Posterior cingulate gyrus (tissue), 11 donors: Measurements from ENCODE around the gene TBPL2.
"Not testable (repeated sequence)": the region's sequence is repeated elsewhere in the genome, so short reads cannot be mapped to it uniquely, and the experiment has no call there.

ENCODE experiments used
- DNase-seq, 10 donors: peaks; one replicate each; pipeline versions ENCODE4 v3.0.0 to v3.0.0-alpha.2; 2020 to 2021; ENCODE audit warnings: mixed read lengths in 3 of 10
- intact Hi-C: fragments of 100-400 bp; cut with DNase I; formaldehyde crosslinking; loops from one replicate; pipeline ENCODE4 v1.15.1; 2023

Gene TBPL2

DNA sequence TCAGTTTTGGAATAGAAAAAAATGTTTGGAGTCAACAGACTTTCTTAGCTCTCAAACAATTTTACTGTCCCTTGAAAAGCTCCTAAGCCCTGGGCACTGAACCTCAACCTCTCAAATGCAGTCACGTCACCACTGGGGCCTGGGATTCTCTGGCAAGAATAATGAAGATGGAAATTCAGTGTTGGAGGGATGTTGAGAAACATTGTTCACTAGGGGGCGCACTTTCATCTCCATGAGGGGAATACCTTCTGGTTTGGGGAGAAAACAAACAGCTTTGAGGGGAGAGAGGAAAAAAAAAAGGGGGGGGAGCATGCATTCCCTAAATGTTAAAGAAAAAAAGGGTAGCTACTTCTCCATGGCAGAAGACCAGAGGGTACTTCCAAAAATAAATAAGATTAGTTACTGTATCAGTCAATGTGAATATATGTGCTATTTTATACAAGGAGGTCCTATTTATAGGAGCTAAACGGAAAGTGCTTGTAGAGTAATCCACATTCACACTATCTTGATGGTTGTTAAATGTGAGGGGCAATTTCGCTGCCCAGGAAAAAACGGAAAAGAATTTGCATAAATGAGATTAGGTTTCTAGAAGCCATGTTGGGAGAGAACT, 5.8 kb upstream of the TBPL2 start:
- intact Hi-C loops = no loop called here
- peak in 5 of 10 donors; percentile 15 to 59 (median 39) for DNase-seq

DNA sequence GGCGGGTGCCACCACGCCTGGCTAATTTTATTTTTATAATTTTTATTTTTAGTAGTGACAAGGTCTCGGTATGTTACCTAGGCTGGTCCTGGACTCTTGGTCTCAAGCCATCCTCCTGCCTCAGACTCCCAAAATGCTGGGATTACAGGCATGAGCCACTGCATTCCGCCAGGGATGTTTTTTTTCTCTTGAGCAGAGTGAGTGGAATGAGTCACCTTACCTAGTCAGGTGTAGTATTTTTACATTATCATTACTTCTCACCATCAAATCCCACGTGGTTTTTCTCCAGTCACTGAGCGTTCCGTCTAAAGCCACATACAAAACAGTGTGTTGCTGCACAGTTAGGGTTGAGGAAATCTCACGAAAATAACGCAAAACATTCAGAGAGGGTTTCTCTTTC, 870 bp upstream of the TBPL2 start:
- DNase-seq = no peak
- intact Hi-C loops = no loop called here

DNA sequence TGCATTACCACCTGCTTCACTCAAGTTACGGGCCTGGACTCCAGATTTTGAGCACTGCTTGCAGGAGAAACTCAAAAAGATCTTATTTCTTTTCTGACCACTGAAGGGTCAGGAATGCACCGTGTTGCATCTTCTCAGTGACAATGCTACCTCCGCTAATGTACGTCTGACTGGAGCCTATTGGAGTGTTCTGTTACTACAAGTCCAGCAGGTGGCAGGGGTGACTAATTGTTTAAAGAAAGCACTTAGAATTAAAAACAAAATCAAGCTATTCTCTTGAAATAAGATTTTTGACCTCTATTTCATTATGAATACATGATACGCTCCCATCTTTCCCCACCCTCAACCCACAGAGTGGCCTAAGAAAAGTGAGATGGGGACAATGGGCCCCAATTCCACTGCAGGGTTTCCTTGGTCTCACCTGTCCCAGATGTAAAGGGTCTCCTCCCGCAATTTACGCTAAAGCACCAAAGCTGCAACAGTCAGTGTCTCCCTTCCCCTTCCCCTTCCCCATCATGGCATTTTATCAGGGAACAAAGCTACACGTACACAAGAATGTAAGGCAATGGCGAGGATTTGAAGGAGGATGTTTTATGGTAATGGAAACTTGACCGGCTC, 2.2 kb downstream of the TBPL2 start:
- intact Hi-C loops = loop anchor here (5.0 kb wide), 1 partner anchor 1049 kb away; no protein-coding TSS in a partner anchor
- DNase-seq = no peak

DNA sequence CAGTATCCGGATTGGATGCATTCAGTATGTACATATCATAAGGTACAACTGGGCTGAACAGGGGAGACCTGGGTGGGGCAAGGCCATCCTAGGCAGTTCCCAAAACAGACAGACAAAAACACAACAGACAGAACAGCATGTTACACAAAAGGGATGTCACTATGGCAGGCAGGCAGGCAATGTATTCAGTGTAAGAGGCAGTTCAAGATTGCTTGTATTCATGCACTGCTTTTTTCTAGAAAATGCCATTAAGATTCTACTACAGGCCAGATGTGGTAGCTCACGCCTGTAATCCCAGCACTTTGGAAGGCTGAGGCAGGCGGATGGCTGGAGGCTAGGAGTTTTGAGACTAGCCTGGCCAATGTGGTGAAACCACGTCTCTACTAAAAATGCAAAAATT, 3.5 kb downstream of the TBPL2 start:
- DNase-seq = no peak
- intact Hi-C loops = loop anchor here (5.0 kb wide), 1 partner anchor 1050 kb away; no protein-coding TSS in a partner anchor

DNA sequence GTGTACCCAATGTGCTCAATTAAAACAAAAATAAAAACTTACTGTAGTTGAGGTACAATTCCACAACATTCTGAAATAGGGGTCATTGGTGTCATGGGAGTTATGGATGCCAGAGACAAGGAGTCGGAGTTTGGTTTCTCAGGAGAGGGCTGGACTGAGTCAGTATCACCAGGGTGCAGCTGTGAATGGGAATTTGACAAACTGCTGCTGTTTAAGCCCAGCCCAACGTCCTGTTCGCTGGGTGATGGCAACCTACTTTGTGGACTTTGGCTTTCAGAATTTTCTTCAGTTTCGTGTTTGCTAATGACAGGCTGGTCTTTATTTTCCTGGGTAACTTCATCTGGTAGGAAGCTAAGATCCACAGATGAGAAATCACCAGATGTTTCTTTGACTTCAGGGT, 3.9 kb downstream of the TBPL2 start:
- intact Hi-C loops = loop anchor here (5.0 kb wide), 1 partner anchor 1051 kb away; no protein-coding TSS in a partner anchor
- DNase-seq = no peak

DNA sequence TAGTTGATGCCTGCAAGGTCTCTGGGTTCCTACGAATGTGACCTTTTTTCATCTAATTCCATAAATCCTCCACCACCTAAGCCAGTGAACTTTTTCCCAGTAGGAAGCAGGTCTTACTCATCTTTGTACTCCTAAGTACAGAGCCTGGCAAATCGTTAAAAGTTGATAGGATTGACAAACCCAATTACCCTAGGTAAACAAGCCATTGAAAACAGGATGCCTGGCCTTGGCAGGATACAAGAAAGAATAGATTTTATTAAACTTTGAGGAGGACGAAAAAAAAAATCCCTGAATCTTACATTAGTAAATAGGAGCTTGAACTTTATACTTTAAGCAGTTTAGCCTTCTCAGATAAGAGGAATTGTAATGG, 5.6 kb downstream of the TBPL2 start:
- intact Hi-C loops = loop anchor here (5.0 kb wide), 1 partner anchor 1053 kb away; no protein-coding TSS in a partner anchor

DNA sequence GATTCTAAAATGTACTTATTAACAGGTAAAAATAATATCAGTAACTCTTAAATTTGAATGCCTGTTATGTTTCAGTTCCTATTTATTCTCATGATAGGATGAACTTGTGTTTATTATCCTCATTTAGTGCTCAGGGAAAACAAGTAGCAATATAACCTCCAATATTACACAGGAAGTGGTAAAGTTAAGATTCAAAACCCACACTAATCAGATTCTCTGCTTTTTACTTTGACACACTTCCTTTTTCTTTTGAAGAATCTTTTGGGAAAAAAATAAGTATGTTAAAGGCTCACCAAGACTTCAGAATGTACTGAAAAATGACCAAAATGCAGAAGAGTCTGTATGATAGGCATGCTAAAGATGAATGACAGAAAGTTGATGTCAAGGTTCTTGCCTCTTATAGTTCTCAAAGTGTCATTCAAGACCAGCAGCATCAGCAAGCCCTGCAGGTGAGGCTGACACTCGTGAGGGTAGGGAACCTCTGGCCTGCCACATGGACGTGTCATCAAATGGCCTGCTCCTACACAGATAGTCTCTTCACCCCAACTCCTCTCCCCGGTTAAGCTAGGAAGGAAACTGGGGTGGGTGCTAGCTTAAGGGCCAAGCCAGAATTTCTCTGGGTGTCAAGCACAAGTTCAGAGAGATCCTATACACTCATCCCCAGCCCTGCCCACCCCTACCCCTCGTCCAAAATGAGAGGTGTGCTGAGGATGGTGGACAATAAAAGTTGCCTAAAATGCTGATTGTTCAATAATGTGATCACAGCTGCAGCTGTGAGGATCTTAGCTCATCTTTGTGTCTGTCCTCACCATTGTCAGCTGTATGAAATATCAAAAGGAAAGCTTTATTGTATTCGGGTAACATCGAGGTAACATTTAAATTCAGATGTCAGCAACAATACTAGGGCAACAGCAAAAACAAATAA, 6.3 kb downstream of the TBPL2 start:
- intact Hi-C loops = no loop called here
- DNase-seq = no peak

More for the DNA sequence above, 5.6 kb downstream of the TBPL2 start:
- DNase-seq = no peak

DNA sequence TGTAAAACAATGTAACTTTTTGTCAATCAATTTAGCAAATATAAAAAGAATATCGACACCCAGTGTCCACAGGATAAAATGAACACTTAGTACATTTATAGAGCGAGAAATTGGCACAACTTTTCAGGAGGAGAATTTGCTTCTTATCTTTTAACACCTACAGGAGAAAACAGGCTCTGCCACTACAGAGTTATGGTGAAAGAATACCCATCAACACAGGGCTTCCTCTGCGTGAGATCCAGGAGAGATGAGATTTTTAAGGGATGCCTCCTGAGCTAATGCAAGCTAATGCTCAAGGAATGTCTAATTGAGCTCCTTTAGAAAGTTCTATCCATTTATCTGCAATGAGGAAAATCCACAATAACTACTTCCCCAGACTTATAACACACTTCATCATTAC, 7.8 kb downstream of the TBPL2 start:
- DNase-seq = no peak
- intact Hi-C loops = no loop called here

DNA sequence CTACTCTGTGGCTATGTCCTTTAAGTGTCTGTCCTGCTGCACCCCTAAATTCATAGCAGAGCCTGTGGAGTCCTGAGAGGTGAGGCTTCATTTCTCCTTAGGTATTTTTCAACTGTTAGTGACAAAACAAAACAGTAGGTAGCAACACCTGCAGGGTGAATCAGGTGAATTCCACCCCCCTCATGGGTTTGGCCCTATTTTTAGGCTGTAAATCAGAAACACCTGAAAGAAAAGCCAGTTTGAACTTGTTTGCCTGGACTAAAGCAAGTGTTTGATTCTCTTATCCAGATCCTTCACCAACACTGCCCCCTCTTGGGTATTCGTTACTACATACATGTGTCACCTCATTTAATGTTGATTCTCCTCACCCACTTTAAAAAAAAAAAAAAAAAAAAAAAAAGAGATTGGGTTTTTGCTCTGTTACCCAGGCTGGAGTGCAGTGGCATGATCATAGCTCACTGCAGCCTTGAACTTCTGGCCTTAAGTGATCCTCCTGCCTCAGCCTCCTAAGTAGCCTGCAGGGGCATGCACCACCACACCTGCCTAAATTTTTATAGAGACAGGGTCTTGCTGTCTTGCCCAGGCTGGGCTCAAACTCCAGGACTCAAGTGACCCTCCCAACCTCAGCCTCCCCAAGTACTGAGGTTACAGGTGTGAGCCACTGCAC, 10.3 kb downstream of the TBPL2 start:
- intact Hi-C loops = no loop called here
- DNase-seq = no peak

DNA sequence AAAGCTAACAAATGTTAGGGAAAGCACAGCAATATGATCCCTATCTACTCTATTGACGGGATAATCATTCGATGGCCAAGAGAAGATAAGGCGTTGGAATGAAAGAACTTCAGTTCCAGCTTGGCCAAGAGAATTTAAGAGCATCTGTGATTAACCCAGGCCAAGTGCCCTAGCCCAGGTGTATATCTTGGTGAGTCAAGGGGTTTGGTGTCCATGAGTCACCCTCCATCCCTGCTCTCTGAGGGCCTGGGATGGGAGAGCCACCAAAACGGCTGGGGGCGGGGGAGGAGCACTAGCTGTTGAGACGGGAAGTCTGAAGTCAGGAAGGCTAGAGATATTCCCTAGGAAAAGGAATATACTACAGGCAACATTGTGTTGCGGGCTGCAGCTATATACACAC, 13.0 kb downstream of the TBPL2 start:
- intact Hi-C loops = no loop called here
- DNase-seq = peak in 1 of 10 donors; percentile 46

DNA sequence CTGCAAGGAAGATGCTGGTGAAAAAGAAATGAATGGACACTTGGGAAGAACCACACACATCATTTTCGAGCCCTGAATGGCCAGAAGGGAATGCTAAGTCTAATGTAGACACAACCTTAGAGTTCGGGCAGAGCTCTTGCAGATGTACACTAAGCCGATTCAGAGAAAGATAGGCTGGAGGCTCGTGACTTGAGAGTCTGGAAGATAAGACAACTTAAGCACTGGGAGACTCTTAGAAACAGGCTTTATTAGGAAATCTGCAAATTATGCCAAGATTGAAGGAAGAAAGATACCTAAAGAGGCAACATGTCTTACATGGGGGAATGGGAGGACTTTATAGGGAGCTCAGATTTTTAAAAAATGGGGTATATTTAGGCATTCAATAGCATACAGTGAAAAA, 13.5 kb downstream of the TBPL2 start:
- no peak for DNase-seq
- intact Hi-C loops = no loop called here

DNA sequence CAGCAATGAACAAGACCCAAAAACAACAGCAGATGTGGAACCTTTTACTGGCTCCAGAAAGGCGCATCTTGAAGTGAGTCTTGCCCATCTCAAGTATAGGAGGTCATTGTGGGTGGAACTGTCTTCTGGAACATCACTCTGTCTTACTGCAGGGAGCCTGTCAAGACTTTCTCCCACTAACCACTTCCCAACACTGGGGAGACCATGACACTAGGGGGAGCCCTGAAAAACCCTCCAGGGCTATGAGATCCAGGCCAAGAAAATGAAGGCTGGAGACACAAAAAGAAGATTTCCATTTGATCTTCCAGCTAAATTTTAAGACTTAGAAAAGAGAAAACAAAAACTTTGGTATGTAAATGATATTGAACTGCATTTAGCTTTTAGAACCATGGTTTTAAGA, 15.3 kb downstream of the TBPL2 start:
- no peak for DNase-seq
- intact Hi-C loops = no loop called here

DNA sequence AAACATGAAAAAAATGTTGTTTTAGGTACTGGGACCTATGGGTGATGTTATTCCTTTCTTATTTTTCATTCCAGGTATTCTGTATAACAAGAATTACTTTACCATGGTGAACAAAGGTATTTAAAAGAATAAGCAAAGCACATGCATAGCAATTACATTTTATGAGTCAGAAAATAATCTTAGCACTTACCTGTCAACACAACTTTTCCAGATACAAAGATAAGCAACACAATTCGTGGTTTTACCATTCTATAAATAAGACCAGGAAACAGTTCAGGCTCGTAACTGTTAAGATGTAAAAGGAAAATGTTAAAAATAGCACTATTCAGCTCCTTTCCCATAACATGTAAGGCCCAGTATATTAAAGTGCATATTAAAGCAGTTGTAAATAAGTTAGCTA, 16.4 kb downstream of the TBPL2 start:
- no peak for DNase-seq
- intact Hi-C loops = no loop called here

DNA sequence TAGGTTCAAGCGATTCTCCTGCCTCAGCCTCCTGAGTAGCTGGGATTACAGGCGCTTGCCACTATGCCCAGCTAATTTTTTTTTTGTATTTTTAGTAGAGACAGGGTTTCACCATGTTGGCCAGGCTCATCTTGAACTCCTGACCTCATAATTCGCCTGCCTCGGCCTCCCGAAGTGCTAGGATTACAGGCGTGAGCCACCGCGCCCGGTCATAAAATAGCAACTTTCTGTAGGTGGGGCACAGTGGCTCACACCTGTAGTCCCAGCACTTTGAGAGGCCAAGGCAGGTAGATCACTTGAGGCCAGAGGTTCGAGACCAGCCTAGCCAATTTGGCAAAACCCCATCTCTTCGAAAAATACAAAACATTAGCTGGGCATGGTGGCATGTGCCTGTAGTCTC, 18.1 kb downstream of the TBPL2 start:
- DNase-seq, intact Hi-C loops: not testable (repeated sequence)

DNA sequence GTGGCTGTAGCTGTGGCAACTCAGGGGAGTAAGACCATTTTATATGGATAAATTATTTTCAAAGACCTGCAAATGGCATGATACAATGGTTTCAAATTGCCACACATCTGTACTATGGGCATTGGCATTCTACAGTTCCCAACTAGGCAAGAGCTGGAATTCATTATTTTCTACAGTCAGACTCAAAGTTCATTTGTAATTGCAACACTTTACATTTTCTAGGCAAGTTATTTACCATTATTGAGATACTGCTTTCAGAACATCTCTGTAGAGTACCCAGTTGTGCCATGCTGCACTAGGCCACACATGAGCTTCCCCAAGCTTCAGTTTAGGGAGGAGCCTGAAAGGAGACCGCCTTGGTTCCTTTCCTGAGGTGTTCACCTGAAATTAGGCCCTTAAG, 20.8 kb downstream of the TBPL2 start:
- DNase-seq = no peak
- intact Hi-C loops = no loop called here

DNA sequence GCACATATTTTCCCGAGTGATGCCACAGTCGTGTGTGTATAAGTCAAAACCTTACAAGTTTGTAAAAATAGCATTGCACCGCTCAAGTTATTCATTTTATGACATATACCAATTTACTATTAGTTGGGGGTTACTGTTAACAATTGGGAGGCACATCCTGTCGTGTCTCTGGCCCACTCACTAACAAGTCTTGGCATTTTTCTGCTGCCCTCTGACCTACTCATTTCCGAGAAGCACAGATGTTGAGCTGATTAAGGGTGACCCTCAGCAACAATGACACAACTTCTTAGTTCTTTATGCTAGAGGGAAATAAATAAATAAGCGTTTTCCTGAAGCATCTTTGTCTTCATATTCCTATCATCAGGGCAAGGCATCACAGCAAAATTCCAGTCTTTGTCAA, 22.0 kb downstream of the TBPL2 start:
- no peak for DNase-seq
- intact Hi-C loops = no loop called here

DNA sequence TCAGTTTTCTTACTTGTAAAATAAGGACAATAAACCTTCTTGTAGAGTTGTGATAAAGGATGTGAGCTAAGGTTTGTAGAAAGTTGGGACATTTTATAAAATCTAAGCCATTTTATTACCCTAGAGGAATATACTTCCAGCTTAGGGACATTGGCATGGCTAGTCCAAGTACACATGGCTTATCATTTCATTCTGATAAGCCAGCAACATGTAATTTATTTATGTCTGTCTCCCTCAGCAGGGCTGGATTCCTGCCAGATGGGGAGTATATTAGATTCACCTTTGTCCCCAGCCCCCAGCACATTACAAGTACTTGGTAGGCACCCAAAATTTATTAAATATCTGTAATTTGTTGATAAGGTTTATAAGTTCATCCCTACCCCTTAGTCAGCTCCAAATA, 22.5 kb downstream of the TBPL2 start:
- intact Hi-C loops = no loop called here
- no peak for DNase-seq

DNA sequence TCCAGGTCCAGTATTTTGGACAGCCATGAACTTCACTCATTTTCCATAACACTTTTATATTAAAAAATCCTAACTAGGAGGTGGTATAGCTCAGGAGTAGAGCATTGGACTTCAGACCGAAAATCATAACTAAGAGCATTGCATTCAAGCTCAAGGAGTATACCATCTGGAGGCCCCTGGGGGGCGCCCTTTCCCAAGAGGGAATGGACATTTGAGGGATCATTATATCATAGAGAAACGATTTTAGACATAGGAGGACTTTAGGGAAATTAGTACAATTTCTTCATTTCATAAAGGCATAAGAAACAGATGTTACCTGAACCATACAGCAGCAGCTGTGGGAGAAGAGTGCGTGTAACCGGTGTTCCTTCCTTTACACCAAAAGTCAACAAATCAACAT, 23.6 kb downstream of the TBPL2 start:
- no peak for DNase-seq
- intact Hi-C loops = no loop called here

DNA sequence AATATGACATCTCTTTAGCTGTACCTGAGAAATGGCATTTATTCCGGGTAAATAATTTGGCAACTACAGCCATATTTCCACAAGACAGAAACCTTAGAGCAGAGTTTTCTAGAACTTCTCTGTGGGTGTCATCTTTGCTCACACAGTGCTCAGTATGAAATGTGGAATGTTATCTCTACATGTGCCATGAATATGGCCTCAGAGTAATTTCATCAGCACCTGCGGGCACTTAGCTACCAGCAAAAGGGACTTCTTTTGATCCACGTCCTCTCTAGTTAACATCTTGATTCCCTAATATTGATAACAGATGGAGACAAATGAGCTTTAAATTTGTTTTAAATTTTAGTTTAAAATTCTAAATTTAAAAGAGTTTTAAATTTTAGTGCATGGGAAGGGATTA, 25.9 kb downstream of the TBPL2 start:
- intact Hi-C loops = loop anchor here (5.0 kb wide), 1 partner anchor 163 kb away; no protein-coding TSS in a partner anchor
- no peak for DNase-seq

DNA sequence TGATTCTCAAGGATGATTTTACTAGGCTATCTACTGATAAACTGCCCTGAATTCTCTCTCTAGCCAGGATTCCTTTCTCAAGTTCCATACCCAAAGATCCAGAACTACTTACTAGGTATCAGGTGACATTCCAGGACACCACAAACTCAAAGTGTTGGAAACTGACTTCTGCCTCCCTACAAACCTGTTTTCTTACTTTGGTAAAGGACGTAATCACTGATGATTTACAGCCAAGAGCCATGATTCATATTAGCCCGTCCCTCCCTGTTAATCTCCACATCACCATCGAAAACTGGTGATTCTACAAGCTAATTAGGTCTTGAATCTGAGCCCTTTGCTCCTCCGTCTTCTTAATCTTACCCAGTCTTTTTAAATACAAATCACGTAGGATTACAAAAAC, 27.7 kb downstream of the TBPL2 start:
- DNase-seq = no peak
- intact Hi-C loops = loop anchor here (1.0 to 5.0 kb wide), 2 partner anchors 141 to 165 kb away; partner anchors contain the start of gene FBXO34
